Measurements from ENCODE around the gene ZSCAN10. TPM values are rescaled to one million over a fixed set of nuclear protein-coding genes. Genes with fewer than 3 reads are reported as not detected.

ZSCAN10 gene
- total and polyA plus RNA-seq, 2 experiments from 2014 or later: 217 to 519 TPM

GRCh38 chr16:3047387-3047720 is 51.7 kb downstream of the ZSCAN10 start (continued):
- TF ChIP-seq, protein P1, sequence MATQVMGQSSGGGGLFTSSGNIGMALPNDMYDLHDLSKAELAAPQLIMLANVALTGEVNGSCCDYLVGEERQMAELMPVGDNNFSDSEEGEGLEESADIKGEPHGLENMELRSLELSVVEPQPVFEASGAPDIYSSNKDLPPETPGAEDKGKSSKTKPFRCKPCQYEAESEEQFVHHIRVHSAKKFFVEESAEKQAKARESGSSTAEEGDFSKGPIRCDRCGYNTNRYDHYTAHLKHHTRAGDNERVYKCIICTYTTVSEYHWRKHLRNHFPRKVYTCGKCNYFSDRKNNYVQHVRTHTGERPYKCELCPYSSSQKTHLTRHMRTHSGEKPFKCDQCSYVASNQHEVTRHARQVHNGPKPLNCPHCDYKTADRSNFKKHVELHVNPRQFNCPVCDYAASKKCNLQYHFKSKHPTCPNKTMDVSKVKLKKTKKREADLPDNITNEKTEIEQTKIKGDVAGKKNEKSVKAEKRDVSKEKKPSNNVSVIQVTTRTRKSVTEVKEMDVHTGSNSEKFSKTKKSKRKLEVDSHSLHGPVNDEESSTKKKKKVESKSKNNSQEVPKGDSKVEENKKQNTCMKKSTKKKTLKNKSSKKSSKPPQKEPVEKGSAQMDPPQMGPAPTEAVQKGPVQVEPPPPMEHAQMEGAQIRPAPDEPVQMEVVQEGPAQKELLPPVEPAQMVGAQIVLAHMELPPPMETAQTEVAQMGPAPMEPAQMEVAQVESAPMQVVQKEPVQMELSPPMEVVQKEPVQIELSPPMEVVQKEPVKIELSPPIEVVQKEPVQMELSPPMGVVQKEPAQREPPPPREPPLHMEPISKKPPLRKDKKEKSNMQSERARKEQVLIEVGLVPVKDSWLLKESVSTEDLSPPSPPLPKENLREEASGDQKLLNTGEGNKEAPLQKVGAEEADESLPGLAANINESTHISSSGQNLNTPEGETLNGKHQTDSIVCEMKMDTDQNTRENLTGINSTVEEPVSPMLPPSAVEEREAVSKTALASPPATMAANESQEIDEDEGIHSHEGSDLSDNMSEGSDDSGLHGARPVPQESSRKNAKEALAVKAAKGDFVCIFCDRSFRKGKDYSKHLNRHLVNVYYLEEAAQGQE (IDR thresholded peaks at IDR 0.05; ENCODE audit: unreplicated experiment): no peak
- no peak for TF ChIP-seq NANOG (IDR thresholded peaks at IDR 0.05; ENCODE audit: borderline replicate concordance)
- no peak for TF ChIP-seq EZH2 (IDR thresholded peaks at IDR 0.05; ENCODE audit: low read depth, unreplicated experiment)
- no peak for TF ChIP-seq ZNF114 (CRISPR knock-in tag; IDR thresholded peaks at IDR 0.05)
- no peak for TF ChIP-seq ETS1 (IDR thresholded peaks at IDR 0.05)
- TF ChIP-seq, protein P2, sequence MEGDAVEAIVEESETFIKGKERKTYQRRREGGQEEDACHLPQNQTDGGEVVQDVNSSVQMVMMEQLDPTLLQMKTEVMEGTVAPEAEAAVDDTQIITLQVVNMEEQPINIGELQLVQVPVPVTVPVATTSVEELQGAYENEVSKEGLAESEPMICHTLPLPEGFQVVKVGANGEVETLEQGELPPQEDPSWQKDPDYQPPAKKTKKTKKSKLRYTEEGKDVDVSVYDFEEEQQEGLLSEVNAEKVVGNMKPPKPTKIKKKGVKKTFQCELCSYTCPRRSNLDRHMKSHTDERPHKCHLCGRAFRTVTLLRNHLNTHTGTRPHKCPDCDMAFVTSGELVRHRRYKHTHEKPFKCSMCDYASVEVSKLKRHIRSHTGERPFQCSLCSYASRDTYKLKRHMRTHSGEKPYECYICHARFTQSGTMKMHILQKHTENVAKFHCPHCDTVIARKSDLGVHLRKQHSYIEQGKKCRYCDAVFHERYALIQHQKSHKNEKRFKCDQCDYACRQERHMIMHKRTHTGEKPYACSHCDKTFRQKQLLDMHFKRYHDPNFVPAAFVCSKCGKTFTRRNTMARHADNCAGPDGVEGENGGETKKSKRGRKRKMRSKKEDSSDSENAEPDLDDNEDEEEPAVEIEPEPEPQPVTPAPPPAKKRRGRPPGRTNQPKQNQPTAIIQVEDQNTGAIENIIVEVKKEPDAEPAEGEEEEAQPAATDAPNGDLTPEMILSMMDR (conservative IDR thresholded peaks at IDR 0.05; ENCODE audit: low read depth in 2 of 2): no peak

DNA sequence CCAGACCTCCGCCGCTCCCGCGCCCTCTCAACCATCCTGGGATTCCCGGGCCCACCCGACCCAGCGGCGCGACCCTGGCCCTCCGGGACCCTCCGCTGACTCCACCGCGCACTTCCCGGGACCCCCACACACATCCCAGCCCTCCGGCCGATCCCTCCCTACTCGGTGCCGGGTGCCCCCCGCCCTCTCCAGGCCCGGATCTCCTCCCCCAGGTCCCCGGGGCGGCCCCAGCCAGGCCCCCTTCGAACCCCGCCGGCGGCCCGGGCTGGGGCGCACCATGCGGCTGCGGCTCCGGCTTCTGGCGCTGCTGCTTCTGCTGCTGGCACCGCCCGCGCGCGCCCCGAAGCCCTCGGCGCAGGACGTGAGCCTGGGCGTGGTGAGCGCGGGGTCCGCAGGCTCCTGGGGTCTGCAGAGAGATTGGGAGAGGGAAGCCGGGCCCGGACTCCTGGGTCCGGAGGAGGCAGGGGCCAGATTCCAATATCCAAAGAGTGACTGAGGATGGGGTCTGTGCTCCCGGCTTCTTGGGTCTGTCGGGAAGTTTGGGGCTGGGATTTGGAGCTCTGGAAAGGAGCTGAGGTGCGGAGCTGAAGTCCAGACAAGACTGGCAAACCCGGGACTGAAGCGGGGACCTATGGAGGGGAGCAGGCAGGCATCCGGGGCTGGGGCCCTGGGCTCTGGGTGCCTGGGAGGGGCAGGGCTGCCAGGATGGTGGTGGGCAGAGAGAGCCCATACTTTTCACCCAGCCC is 52.3 kb downstream of the ZSCAN10 start:
- H3K36me3 Mint-ChIP-seq (ENCODE audit: low read depth): peaks cover 38% of the 10 kb centered on the region

More for the DNA sequence above, 52.3 kb downstream of the ZSCAN10 start:
- Histone ChIP-seq H3K27ac (ENCODE audit: low read depth) (no peak overlapping the region), H3K36me3 (ENCODE audit: insufficient read depth) (no peaks in the 10 kb centered on the region), H3K4me1 (ENCODE audit: insufficient read depth) (peaks cover 17% of the 10 kb centered on the region; the same call in 1 of the 2 replicates), H3K27me3 (ENCODE audit: insufficient read depth) (peaks cover 39% of the 10 kb centered on the region), H3K79me2 (replicated peaks; ENCODE audit: insufficient read depth) (peaks cover 5% of the 10 kb centered on the region), H4K20me1 (replicated peaks; ENCODE audit: insufficient read depth) (peaks cover 10% of the 10 kb centered on the region), H3K9me2 (ENCODE audit: insufficient read depth) (no peaks in the 10 kb centered on the region), H3K4me3 (peak overlapping the region; percentile 94), H3K4me2 (peak overlapping the region; percentile 96), H2AFZ (no peak overlapping the region), H3F3A (replicated peaks; ENCODE audit: low read depth) (peaks cover 17% of the 10 kb centered on the region)
- peaks cover 7% of the 10 kb centered on the region; the same call in 2 of the 3 replicates for H3K9me3 Mint-ChIP-seq
- H3K27me3 Mint-ChIP-seq (ENCODE audit: insufficient read depth, low read depth, poor library complexity): peaks cover 29% of the 10 kb centered on the region
- peaks cover 19% of the 10 kb centered on the region for H3K4me1 Mint-ChIP-seq
- ATAC-seq (peak; percentile 53), DNase-seq (ENCODE audit: low spot score) (peak; percentile 80)
- H3K27ac Mint-ChIP-seq: no peak overlapping the region
- TF ChIP-seq CREB1 (CRISPR knock-in tag; IDR thresholded peaks at IDR 0.05; ENCODE audit: low read depth): no peak
- TF ChIP-seq, protein P2 (conservative IDR thresholded peaks at IDR 0.05; ENCODE audit: low read depth in 2 of 2): no peak
- TF ChIP-seq JUNB (IDR thresholded peaks at IDR 0.05; ENCODE audit: unreplicated experiment): no peak
- no peak for TF ChIP-seq NANOG (IDR thresholded peaks at IDR 0.05; ENCODE audit: borderline replicate concordance)
- TF ChIP-seq EZH2 (IDR thresholded peaks at IDR 0.05; ENCODE audit: low read depth, unreplicated experiment): no peak
- no peak for TF ChIP-seq ZNF114 (CRISPR knock-in tag; IDR thresholded peaks at IDR 0.05)
- TF ChIP-seq, protein P1 (IDR thresholded peaks at IDR 0.05; ENCODE audit: unreplicated experiment): no peak
- no peak for TF ChIP-seq EZH2phosphoT487 (IDR thresholded peaks at IDR 0.05; ENCODE audit: unreplicated experiment)
- no peak for TF ChIP-seq ETS1 (IDR thresholded peaks at IDR 0.05)
- no peak for TF ChIP-seq ZNF331 (CRISPR knock-in tag; IDR thresholded peaks at IDR 0.05; ENCODE audit: low read depth)
- peak overlapping the region; percentile 82 for H3K4me3 Mint-ChIP-seq

Data from GM23338 (cell line).